ENCODE measurements around the gene NGDN. TPM values are rescaled to one million over a fixed set of nuclear protein-coding genes. Genes with fewer than 3 reads are reported as not detected.

The NGDN gene
- total and polyA plus RNA-seq, 11 donors, result 16.5 to 43.4 (median 18.7) TPM

DNA sequence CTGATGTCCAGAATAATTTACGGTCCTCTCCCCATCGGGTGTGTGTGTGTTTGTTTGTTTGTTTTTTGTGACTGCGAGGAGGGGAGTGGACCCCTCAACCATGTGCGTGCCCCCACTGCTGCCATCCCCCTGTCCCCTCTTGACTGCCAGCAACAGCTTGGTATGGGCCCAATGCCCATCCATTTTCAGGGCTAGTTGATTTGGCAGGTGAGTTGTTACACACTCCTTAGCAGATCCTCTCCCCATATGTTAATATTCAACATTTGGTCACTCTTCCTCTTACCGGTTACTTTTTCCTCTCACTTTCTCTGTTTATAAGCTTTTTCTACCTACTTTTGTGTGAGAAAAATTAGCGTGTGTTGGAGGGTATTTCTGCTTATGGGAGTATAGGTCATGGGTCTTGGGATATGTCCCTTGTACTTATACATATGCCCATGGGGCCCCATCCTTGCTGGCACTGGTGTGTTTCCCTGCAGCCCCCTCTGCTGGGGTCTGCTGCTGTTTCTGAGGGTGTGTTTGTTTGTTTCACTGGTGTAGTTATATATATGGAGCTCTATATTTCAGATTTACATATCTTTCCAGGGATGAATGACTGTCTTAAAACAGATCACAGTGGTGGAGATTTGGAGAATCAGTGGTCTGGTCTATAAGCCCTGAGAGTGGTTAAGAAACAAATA lies 48.3 kb downstream of the NGDN start:
- ATAC-seq (no peak), DNase-seq (no peak)
- 81 to 89% (median 85%) methylated on average over 6 of the region's 6 CpGs for WGBS, 4 donors
- no peak overlapping the region for H3K4me3 ChIP-seq
- intact Hi-C loops (cut with DNase I), result no loop called here
- no peaks in the 10 kb centered on the region for H3K27me3 ChIP-seq
- TF ChIP-seq POLR2A (IDR thresholded peaks at IDR 0.05), result no peak
- TF ChIP-seq, protein P1, sequence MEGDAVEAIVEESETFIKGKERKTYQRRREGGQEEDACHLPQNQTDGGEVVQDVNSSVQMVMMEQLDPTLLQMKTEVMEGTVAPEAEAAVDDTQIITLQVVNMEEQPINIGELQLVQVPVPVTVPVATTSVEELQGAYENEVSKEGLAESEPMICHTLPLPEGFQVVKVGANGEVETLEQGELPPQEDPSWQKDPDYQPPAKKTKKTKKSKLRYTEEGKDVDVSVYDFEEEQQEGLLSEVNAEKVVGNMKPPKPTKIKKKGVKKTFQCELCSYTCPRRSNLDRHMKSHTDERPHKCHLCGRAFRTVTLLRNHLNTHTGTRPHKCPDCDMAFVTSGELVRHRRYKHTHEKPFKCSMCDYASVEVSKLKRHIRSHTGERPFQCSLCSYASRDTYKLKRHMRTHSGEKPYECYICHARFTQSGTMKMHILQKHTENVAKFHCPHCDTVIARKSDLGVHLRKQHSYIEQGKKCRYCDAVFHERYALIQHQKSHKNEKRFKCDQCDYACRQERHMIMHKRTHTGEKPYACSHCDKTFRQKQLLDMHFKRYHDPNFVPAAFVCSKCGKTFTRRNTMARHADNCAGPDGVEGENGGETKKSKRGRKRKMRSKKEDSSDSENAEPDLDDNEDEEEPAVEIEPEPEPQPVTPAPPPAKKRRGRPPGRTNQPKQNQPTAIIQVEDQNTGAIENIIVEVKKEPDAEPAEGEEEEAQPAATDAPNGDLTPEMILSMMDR (IDR thresholded peaks at IDR 0.05), result no peak
- H3K4me1 ChIP-seq, result no peaks in the 10 kb centered on the region
- H3K36me3 ChIP-seq, result no peaks in the 10 kb centered on the region
- no peaks in the 10 kb centered on the region for H3K9me3 ChIP-seq
- H3K27ac ChIP-seq, result no peak overlapping the region

DNA sequence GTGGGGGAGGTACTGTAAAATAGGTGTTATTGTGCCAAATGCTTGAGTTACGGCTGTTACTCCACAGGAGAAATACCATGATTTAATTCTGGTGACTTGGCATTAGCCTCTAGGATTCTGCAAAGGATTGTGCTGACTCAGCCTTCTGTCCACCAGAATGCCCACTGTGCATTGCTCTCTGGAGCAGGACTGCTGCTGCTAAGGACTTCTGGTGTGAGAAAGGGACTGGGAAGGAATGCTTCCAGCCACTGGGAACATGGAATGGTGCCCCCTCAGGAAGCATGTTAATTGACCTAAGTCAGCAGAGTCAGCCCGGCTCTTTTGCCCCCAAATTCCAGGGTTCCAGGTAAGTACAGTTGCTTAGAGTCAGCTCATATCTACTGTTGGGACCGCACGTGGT lies 49.2 kb downstream of the NGDN start:
- TF ChIP-seq, protein P1 (IDR thresholded peaks at IDR 0.05), result no peak
- TF ChIP-seq POLR2A (IDR thresholded peaks at IDR 0.05), result no peak
- intact Hi-C loops (cut with DNase I), result no loop called here
- H3K27ac ChIP-seq, result no peak overlapping the region

DNA sequence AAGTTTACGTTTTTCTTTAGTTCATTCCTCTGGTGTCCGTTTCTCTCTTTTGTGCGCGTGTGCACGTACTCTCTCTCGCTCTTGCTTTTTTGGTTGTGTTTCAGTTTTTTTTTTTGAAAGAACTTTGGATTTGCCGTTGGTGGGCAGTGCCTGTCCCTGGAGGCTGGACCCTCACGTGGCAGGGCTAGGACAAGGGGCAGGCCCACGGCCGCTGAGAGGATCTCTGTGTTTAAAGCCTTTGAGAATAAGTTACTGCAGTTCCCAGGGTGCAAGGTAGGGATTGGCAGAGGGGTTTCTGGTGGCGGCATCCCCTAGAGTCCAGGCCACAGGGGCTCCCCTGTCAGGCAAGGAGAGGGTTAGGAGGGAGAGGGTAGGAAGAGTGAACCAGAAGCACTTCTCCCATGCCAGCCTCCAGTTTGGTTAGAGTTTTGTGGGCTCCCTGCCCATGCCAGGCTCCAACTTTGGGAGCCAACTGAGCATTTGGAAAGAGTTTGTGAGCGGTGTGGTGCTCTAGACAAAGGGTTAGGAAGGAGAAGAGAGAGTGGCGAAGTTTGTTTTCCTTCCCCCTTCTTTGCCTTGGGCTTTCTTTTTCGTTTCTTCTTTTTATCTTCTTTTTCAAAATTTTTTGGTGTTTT lies 51.5 kb downstream of the NGDN start:
- TF ChIP-seq, protein P1 (IDR thresholded peaks at IDR 0.05), result no peak
- no peak for TF ChIP-seq POLR2A (IDR thresholded peaks at IDR 0.05)
- Histone ChIP-seq H3K27me3 (no peaks in the 10 kb centered on the region), H3K4me3 (no peak overlapping the region), H3K4me1 (no peaks in the 10 kb centered on the region), H3K9me3 (no peaks in the 10 kb centered on the region), H3K27ac (no peak overlapping the region), H3K36me3 (no peaks in the 10 kb centered on the region)
- DNase-seq, result no peak
- 76 to 87% (median 82%) methylated on average over 14 of the region's 14 CpGs for WGBS, 4 donors
- intact Hi-C loops (cut with DNase I), result no loop called here
- no peak for ATAC-seq

More for the DNA sequence above, 49.2 kb downstream of the NGDN start:
- Histone ChIP-seq H3K36me3 (no peaks in the 10 kb centered on the region), H3K4me3 (no peak overlapping the region), H3K27me3 (no peaks in the 10 kb centered on the region), H3K9me3 (no peaks in the 10 kb centered on the region), H3K4me1 (no peaks in the 10 kb centered on the region)
- 66 to 69% (median 68%) methylated on average over 4 of the region's 4 CpGs for WGBS, 4 donors
- DNase-seq (no peak), ATAC-seq (no peak)

DNA sequence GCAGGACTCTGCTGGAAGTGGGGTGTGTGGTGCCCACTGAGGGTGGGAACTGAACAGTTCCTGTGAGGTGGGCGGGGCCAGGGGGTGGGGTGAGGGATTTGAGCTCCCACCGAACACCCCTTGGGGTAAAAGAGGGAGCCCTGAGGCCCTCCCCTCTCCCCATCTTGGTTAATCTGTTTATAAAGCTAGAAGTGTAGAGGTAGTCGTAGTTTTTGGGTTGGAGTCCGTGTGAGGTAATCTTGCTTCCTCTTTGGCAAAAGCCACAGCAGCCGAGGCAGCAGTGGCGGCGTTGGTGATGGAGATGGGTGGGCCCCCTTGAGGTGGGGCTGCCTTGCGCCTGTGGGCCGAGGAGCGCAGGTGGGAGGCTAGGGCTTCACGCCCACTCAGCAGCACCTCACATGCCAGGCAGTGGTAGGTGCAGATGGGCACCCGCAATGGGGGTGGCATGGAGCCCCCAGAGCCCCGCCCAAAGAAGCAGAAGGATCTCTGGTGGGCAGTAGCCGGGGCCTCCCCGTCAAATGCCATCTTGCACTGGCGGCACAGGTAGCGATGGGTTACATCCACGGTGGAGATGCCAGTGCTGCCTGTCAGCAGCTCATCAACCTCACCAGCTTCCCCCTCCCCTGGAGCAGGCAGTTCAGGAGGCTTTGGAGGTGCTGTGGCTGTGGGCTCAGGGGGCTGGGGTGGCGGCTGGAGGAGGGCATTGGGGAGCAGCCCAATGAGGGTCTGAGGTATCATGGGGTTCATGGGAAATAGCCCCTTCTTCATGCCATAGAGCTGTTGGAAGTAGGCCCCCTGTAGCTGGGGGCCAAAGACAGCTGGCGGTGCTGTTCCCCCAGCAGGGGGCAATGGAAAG lies 52.5 kb downstream of the NGDN start:
- H3K36me3 ChIP-seq, result no peaks in the 10 kb centered on the region
- DNase-seq (no peak), ATAC-seq (no peak)
- TF ChIP-seq, protein P1 (IDR thresholded peaks at IDR 0.05), result no peak
- no peak for TF ChIP-seq POLR2A (IDR thresholded peaks at IDR 0.05)
- no peak overlapping the region for H3K27ac ChIP-seq
- intact Hi-C loops (cut with DNase I), result no loop called here
- no peaks in the 10 kb centered on the region for H3K27me3 ChIP-seq
- no peaks in the 10 kb centered on the region for H3K4me1 ChIP-seq
- 79 to 92% (median 88%) methylated on average over 18 to 20 of the region's 20 CpGs for WGBS, 4 donors
- H3K9me3 ChIP-seq, result no peaks in the 10 kb centered on the region
- no peak overlapping the region for H3K4me3 ChIP-seq

All from heart left ventricle (tissue), 16 donors.